HEK293 (cell line): ENCODE measurements around the gene FNIP1.

Experiments used
- CTCF ChIA-PET: fragments of 350-600 bp; formaldehyde crosslinking; extraction: SDS; loops from one replicate; lab custom pipeline; 2021; ENCODE audit warnings: antibody characterized with exemption; lab: Yijun Ruan, JAX
- POLR2A ChIA-PET: fragments of 300-600 bp; formaldehyde crosslinking; extraction: SDS; loops from one replicate; lab custom pipeline; 2020; ENCODE audit warnings: antibody characterized with exemption, inconsistent platforms; lab: Yijun Ruan, JAX
- H3K27ac ChIP-seq: fragments of 200-500 bp; sonication (Bioruptor generic); 2 replicates; pipeline ENCODE4 v1.5.1; 2014; ENCODE audit warnings: low read depth, low read length, control low read depth, inconsistent platforms; ENCODE audit errors: extremely low read depth
- H3K36me3 ChIP-seq, 2 experiments: fragments of 200-500 bp in 1 of 2; sonication (Bioruptor generic) in 1 of 2; 1 replicate in 1 of 2; 2 replicates in 1 of 2; pipeline ENCODE4 v1.5.1; 2014 to 2017; ENCODE audit warnings: inconsistent platforms in 2 of 2, low read length in 2 of 2; ENCODE audit not compliant: control insufficient read depth in 2 of 2, insufficient read depth in 1 of 2
- H3K4me1 ChIP-seq: fragments of 200-500 bp; sonication (Bioruptor generic); 2 replicates; pipeline ENCODE4 v1.5.1; 2014; ENCODE audit warnings: mild to moderate bottlenecking, low read length, inconsistent platforms; ENCODE audit not compliant: control insufficient read depth, insufficient read depth
- H3K4me3 ChIP-seq: 2 replicates; pipeline ENCODE4 v1.5.1; 2011; ENCODE audit warnings: low read depth, mild to moderate bottlenecking, control low read depth, low read length, moderate library complexity
- H3K9me3 ChIP-seq: fragments of 200-500 bp; sonication (Bioruptor generic); 2 replicates; pipeline ENCODE4 v1.5.1; 2014; ENCODE audit warnings: low read depth, low read length, inconsistent platforms; ENCODE audit not compliant: control insufficient read depth, insufficient read depth
- GLIS1 ChIP-seq: fragments of 450-650 bp; formaldehyde crosslinking; IDR thresholded peaks from 2 replicates; pipeline ENCODE4 v1.5.1; 2016; ENCODE audit warnings: missing biosample characterization, missing genetic modification characterization
- OSR2 ChIP-seq: fragments of 450-650 bp; formaldehyde crosslinking; IDR thresholded peaks from 2 replicates; pipeline ENCODE4 v1.5.1; 2016; ENCODE audit warnings: missing biosample characterization, missing genetic modification characterization
- PRDM2 ChIP-seq: fragments of 450-650 bp; formaldehyde crosslinking; IDR thresholded peaks from 2 replicates; pipeline ENCODE4 v1.5.1; 2016; ENCODE audit warnings: missing biosample characterization, missing genetic modification characterization, borderline replicate concordance
- SETDB1 ChIP-seq: IDR thresholded peaks from one replicate; pipeline ENCODE4 v1.6.1; 2017; ENCODE audit warnings: mild to moderate bottlenecking, low read length, moderate library complexity, mixed read lengths; ENCODE audit not compliant: insufficient read length
- ZNF211 ChIP-seq: fragments of 450-650 bp; formaldehyde crosslinking; IDR thresholded peaks from 2 replicates; pipeline ENCODE4 v1.5.1; 2016; ENCODE audit warnings: low read depth, missing biosample characterization, missing genetic modification characterization
- ZNF549 ChIP-seq: fragments of 450-650 bp; IDR thresholded peaks from 2 replicates; pipeline ENCODE4 v1.5.1; 2018; ENCODE audit warnings: missing biosample characterization, missing genetic modification characterization, mild to moderate bottlenecking, inconsistent platforms, moderate library complexity
- ZNF664 ChIP-seq: fragments of 450-650 bp; formaldehyde crosslinking; IDR thresholded peaks from 2 replicates; pipeline ENCODE4 v1.5.1; 2016; ENCODE audit warnings: missing biosample characterization, missing genetic modification characterization
- ZNF701 ChIP-seq: fragments of 450-650 bp; formaldehyde crosslinking; IDR thresholded peaks from 2 replicates; pipeline ENCODE4 v1.5.1; 2016; ENCODE audit warnings: missing biosample characterization, missing genetic modification characterization
- ZSCAN5A ChIP-seq: fragments of 450-650 bp; formaldehyde crosslinking; IDR thresholded peaks from 2 replicates; pipeline ENCODE4 v1.5.1; 2016; ENCODE audit warnings: missing biosample characterization, missing genetic modification characterization
- TF ChIP-seq, protein P1 (sequence below): fragments of 450-650 bp; formaldehyde crosslinking; IDR thresholded peaks from 2 replicates; pipeline ENCODE4 v1.5.1; 2016; ENCODE audit warnings: missing biosample characterization, missing genetic modification characterization
- TF ChIP-seq, protein P2 (sequence below): fragments of 450-650 bp; formaldehyde crosslinking; conservative IDR thresholded peaks from 2 replicates; pipeline ENCODE4 v1.5.1; 2016; ENCODE audit warnings: low read depth, missing biosample characterization, missing genetic modification characterization
- TF ChIP-seq, protein P3 (sequence below): fragments of 450-650 bp; formaldehyde crosslinking; IDR thresholded peaks from 2 replicates; pipeline ENCODE4 v1.5.1; 2016; ENCODE audit warnings: missing biosample characterization, missing genetic modification characterization, low read depth

FNIP1 gene

DNA sequence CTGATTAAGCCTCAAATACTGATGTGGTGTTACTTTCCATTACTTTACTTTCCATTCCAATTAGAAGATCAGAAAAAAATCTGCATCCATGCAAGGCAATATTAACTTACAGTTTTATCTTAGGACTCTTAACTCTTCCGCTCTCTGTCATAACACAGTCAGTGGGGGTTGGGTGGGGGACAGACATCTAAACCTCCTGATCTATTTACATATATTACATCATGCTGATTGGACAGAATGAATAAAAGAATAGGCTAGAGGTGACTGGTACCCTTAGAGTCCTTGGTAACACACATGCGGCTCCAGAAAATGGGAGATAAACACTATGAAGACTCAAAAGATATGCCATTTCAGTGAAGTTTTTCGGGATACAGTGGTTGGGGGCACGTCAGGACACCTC, 189.4 kb downstream of the FNIP1 start (continued):
- TF ChIP-seq, protein P1, sequence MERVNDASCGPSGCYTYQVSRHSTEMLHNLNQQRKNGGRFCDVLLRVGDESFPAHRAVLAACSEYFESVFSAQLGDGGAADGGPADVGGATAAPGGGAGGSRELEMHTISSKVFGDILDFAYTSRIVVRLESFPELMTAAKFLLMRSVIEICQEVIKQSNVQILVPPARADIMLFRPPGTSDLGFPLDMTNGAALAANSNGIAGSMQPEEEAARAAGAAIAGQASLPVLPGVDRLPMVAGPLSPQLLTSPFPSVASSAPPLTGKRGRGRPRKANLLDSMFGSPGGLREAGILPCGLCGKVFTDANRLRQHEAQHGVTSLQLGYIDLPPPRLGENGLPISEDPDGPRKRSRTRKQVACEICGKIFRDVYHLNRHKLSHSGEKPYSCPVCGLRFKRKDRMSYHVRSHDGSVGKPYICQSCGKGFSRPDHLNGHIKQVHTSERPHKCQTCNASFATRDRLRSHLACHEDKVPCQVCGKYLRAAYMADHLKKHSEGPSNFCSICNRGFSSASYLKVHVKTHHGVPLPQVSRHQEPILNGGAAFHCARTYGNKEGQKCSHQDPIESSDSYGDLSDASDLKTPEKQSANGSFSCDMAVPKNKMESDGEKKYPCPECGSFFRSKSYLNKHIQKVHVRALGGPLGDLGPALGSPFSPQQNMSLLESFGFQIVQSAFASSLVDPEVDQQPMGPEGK (tag by site-specific recombination) = peak; percentile 29; the same call in 1 of the 2 replicates

GRCh38 chr5:131605086-131605485, 191.7 kb downstream of the FNIP1 start:
- H3K27ac ChIP-seq = no peak overlapping the region
- H3K4me1 ChIP-seq = peaks cover 13% of the 10 kb centered on the region
- ChIA-PET CTCF (interaction anchor here (0.5 to 1.7 kb wide), 2 partner anchors 16 to 835 kb away, joined by 3 to 4 read pairs; no protein-coding TSS in a partner anchor), POLR2A (no interaction called here)
- no peak overlapping the region for H3K4me3 ChIP-seq
- H3K9me3 ChIP-seq = no peaks in the 10 kb centered on the region
- TF ChIP-seq ZNF701 (no peak), ZNF664 (peak; percentile 96)
- TF ChIP-seq, all 188 proteins: peak for 1
- peaks cover 6 to 9% of the 10 kb centered on the region in 2 experiments; a peak in 2 of 3 replicates for H3K36me3 ChIP-seq

DNA sequence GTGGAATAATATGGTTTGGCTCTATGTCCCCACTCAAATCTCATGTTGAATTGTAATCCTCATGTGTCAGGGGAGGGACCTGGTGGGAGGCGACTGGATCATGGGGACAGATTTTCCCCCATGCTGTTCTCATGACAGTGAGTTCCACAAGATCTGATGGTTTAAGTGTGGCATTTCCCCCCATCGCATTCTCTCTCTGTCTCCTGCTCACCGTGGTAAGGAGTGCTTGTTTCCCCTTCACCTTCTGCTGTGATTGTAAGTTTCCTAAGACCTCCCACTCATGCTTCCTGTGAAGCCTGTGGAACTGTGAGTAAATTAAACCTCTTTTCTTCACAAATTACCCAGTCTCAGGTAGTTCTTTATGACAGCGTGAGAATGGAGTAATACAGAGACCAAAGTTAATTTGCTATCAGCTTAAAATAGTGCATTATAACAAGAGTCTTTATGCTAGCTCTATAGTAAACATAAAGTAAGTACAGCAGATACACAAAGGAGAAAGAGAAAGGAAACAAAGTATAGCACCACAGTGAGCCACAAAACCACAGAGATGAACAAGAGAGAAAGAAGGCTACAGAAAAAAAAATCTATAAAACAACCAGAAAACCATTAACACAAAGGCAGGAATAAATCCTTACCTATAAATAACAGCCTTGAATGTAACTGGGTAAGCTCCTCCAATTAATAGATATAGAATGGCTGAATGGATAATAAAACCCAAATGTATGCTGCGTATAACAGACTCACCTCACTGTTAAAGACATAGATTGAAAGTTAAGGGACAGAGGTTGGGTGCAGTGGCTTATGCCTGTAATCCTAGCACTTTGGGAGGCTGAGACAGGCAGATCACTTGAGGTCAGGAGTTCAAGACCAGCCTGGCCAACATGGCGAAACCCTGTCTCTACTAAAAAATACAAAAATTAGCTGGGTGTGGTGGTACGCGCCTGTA, 201.5 kb downstream of the FNIP1 start:
- Histone ChIP-seq H3K4me3 (no peak overlapping the region), H3K27ac (no peak overlapping the region), H3K9me3 (no peaks in the 10 kb centered on the region), H3K36me3 (peaks cover 0 to 4% of the 10 kb centered on the region in 2 experiments; a peak in 1 of 3 replicates), H3K4me1 (no peaks in the 10 kb centered on the region)
- ChIA-PET CTCF (no interaction called here), POLR2A (no interaction called here)
- no peak for TF ChIP-seq ZNF549 (tag by site-specific recombination)
- no peak for TF ChIP-seq GLIS1 (tag by site-specific recombination)
- no peak for TF ChIP-seq ZSCAN5A (tag by site-specific recombination)
- TF ChIP-seq SETDB1 = no peak
- no peak for TF ChIP-seq OSR2 (tag by site-specific recombination)
- TF ChIP-seq, protein P2, sequence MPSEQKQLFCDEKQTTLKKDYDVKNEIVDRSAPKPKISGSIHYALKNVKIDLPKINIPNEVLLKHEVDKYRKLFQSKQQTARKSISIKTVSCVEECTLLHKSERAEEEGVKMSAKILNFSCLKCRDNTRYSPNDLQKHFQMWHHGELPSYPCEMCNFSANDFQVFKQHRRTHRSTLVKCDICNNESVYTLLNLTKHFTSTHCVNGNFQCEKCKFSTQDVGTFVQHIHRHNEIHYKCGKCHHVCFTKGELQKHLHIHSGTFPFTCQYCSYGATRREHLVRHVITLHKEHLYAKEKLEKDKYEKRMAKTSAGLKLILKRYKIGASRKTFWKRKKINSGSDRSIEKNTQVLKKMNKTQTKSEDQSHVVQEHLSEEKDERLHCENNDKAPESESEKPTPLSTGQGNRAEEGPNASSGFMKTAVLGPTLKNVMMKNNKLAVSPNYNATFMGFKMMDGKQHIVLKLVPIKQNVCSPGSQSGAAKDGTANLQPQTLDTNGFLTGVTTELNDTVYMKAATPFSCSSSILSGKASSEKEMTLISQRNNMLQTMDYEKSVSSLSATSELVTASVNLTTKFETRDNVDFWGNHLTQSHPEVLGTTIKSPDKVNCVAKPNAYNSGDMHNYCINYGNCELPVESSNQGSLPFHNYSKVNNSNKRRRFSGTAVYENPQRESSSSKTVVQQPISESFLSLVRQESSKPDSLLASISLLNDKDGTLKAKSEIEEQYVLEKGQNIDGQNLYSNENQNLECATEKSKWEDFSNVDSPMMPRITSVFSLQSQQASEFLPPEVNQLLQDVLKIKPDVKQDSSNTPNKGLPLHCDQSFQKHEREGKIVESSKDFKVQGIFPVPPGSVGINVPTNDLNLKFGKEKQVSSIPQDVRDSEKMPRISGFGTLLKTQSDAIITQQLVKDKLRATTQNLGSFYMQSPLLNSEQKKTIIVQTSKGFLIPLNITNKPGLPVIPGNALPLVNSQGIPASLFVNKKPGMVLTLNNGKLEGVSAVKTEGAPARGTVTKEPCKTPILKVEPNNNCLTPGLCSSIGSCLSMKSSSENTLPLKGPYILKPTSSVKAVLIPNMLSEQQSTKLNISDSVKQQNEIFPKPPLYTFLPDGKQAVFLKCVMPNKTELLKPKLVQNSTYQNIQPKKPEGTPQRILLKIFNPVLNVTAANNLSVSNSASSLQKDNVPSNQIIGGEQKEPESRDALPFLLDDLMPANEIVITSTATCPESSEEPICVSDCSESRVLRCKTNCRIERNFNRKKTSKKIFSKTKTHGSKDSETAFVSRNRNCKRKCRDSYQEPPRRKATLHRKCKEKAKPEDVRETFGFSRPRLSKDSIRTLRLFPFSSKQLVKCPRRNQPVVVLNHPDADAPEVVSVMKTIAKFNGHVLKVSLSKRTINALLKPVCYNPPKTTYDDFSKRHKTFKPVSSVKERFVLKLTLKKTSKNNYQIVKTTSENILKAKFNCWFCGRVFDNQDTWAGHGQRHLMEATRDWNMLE (tag by site-specific recombination) = no peak
- TF ChIP-seq, protein P3, sequence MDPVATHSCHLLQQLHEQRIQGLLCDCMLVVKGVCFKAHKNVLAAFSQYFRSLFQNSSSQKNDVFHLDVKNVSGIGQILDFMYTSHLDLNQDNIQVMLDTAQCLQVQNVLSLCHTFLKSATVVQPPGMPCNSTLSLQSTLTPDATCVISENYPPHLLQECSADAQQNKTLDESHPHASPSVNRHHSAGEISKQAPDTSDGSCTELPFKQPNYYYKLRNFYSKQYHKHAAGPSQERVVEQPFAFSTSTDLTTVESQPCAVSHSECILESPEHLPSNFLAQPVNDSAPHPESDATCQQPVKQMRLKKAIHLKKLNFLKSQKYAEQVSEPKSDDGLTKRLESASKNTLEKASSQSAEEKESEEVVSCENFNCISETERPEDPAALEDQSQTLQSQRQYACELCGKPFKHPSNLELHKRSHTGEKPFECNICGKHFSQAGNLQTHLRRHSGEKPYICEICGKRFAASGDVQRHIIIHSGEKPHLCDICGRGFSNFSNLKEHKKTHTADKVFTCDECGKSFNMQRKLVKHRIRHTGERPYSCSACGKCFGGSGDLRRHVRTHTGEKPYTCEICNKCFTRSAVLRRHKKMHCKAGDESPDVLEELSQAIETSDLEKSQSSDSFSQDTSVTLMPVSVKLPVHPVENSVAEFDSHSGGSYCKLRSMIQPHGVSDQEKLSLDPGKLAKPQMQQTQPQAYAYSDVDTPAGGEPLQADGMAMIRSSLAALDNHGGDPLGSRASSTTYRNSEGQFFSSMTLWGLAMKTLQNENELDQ (tag by site-specific recombination) = no peak
- TF ChIP-seq PRDM2 (tag by site-specific recombination) = no peak
- TF ChIP-seq ZNF211 = no peak
